IMR-90 (cell line): Measurements from ENCODE around the gene CLDN24.

ENCODE experiments used
- BHLHE40 ChIP-seq: fragments of 150-350 bp; IDR thresholded peaks from 2 replicates; pipeline ENCODE4 v1.6.1; 2016; ENCODE audit warnings: mild to moderate bottlenecking, low read depth, low read length
- CEBPB ChIP-seq: IDR thresholded peaks from 2 replicates; pipeline ENCODE4 v1.6.1; 2012; ENCODE audit warnings: low read depth, low read length, improper control_type of control experiment
- CHD1 ChIP-seq: IDR thresholded peaks from 2 replicates; pipeline ENCODE4 v1.6.1; 2012; ENCODE audit warnings: low read depth, low read length, improper control_type of control experiment
- CTCF ChIP-seq: conservative IDR thresholded peaks from 2 replicates; pipeline ENCODE4 v1.5.1; 2012; ENCODE audit warnings: mild to moderate bottlenecking, low read depth, low read length, improper control_type of control experiment
- POLR2A ChIP-seq: IDR thresholded peaks from 2 replicates; pipeline ENCODE4 v1.6.1; 2012; ENCODE audit warnings: mild to moderate bottlenecking, low read depth, low read length
- TF ChIP-seq, protein P1 (sequence below): fragments of 150-350 bp; IDR thresholded peaks from 2 replicates; pipeline ENCODE4 v1.6.1; 2017; ENCODE audit warnings: mild to moderate bottlenecking, antibody characterized with exemption, low read length, low read depth

DNA sequence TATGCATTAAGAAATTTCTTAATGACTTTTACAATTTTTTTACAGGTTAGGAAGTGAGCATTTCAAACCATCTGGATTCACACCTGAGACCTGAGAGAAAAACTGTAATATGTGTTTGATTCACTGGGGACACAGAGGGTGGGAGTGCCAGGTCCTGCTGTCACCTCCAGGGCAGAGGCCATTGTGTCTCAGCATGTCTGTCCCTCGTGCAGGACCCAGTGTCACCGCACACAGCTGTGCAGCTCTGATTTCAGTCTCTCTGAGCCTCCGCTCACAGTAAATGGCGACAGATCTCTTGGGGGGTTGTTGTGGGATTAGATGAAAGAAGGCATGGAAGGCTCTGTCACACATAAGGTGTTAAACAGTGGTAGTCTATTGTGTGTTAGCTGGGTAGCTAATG is 23.0 kb upstream of the CLDN24 start:
- no peak for TF ChIP-seq CHD1
- TF ChIP-seq CEBPB = no peak
- TF ChIP-seq CTCF = no peak
- no peak for TF ChIP-seq POLR2A
- TF ChIP-seq, protein P1, sequence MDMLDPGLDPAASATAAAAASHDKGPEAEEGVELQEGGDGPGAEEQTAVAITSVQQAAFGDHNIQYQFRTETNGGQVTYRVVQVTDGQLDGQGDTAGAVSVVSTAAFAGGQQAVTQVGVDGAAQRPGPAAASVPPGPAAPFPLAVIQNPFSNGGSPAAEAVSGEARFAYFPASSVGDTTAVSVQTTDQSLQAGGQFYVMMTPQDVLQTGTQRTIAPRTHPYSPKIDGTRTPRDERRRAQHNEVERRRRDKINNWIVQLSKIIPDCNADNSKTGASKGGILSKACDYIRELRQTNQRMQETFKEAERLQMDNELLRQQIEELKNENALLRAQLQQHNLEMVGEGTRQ = no peak
- no peak for TF ChIP-seq BHLHE40
